Lung (tissue), 12 donors: Measurements from ENCODE around the gene PRIM2. TPM values are rescaled to one million over a fixed set of nuclear protein-coding genes. Genes with fewer than 3 reads are reported as not detected.

Experiments used
- ATAC-seq: fragments of 200-7000 bp; cut with Tn5 transposase; one replicate; pipeline ENCODE4 v1.9.1; 2020; ENCODE audit warnings: moderate number of reproducible peaks; ENCODE audit not compliant: insufficient read depth, low FRiP score
- DNase-seq, 3 donors: peaks; one replicate each; pipeline ENCODE4 v3.0.0-alpha.2; 2013 to 2017
- H3K27ac ChIP-seq, 2 donors: one replicate each; pipeline ENCODE4 v1.5.1; 2013; ENCODE audit warnings: mild to moderate bottlenecking in 2 of 2, moderate library complexity in 2 of 2, control low read depth in 1 of 2, inconsistent platforms in 1 of 2, low read depth in 1 of 2, low read length in 1 of 2
- H3K27me3 ChIP-seq, 3 donors: one replicate each; pipeline ENCODE4 v1.5.1; 2013; ENCODE audit warnings: low read length in 2 of 3; ENCODE audit not compliant: control insufficient read depth in 3 of 3, insufficient read depth in 3 of 3
- H3K36me3 ChIP-seq, 4 donors: one replicate each; pipeline ENCODE4 v1.5.1; 2013; ENCODE audit warnings: low read length in 4 of 4, mild to moderate bottlenecking in 1 of 4, moderate library complexity in 1 of 4; ENCODE audit not compliant: control insufficient read depth in 4 of 4, insufficient read depth in 4 of 4
- H3K4me1 ChIP-seq, 5 donors: one replicate each; pipeline ENCODE4 v1.5.1; 2013; ENCODE audit warnings: low read length in 5 of 5, mild to moderate bottlenecking in 2 of 5, moderate library complexity in 1 of 5; ENCODE audit not compliant: control insufficient read depth in 5 of 5, insufficient read depth in 5 of 5
- H3K4me3 ChIP-seq: one replicate; pipeline ENCODE4 v1.5.1; 2013; ENCODE audit warnings: mild to moderate bottlenecking, control low read depth, moderate library complexity
- H3K9ac ChIP-seq, 2 donors: one replicate each; pipeline ENCODE4 v1.5.1; 2013; ENCODE audit warnings: low read length in 2 of 2, control low read depth in 1 of 2; ENCODE audit not compliant: insufficient read depth in 1 of 2
- H3K9me3 ChIP-seq, 4 donors: one replicate each; pipeline ENCODE4 v1.5.1; 2013; ENCODE audit warnings: low read length in 3 of 4, mild to moderate bottlenecking in 1 of 4, moderate library complexity in 1 of 4; ENCODE audit not compliant: control insufficient read depth in 4 of 4, insufficient read depth in 3 of 4
- WGBS, 2 donors: extraction: QIAGEN DNeasy Blood & Tissue Kit; methylation state at CpG; one replicate each; pipeline ENCODE4 v1.1.7; 2013; 5-methylcytosine and 5-hydroxymethylcytosine counted together
- polyA plus RNA-seq, 2 donors: library from polyadenylated mRNA; stranded (reverse); fragments of 200-250 nt; gene quantifications; one replicate each; pipeline ENCODE4 v1.2.1, GENCODE V29; 2013
- total RNA-seq, 2 donors: library from RNA; depleted of rRNA in 1 of 2; stranded (reverse); fragments of >200 nt in 1 of 2; gene quantifications; one replicate each; pipeline ENCODE4 v1.2.1, GENCODE V29; 2014 to 2021
- TF ChIP-seq, protein P1 (sequence below): IDR thresholded peaks from 2 replicates; pipeline ENCODE4 v1.5.1; 2012; ENCODE audit warnings: mild to moderate bottlenecking; ENCODE audit errors: control extremely low read depth, extremely low read depth
- donor health status: control.
- donor health status: control.
- donor health status: Bipolar disorder and iron deficiency.
- donor health status: healthy.
- donor health status: DM: yes; HTN: yes; CAD: no.

PRIM2 gene
- total and polyA plus RNA-seq, 4 donors = 4.0 to 21.8 (median 6.6) TPM

DNA sequence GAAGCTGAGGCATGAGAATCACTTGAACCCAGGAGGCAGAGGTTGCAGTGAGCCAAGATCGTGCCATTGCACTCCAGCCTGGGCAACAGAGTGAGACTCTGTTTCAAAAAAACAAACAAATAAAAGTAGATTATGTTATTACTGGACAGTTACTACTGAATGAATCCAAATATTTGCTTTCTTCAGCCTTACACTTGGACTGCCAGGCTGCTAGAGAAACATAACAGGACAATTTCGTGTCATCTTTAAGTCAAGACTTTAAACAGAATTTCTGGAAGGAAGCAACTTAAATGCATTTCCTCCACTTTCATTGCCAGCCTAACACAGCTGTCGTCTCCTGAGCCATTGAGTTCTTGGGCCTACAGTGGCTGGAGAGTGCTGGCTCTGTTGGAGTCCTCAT lies 42.0 kb upstream of the PRIM2 start:
- no peaks in the 10 kb centered on the region for H3K36me3 ChIP-seq

DNA sequence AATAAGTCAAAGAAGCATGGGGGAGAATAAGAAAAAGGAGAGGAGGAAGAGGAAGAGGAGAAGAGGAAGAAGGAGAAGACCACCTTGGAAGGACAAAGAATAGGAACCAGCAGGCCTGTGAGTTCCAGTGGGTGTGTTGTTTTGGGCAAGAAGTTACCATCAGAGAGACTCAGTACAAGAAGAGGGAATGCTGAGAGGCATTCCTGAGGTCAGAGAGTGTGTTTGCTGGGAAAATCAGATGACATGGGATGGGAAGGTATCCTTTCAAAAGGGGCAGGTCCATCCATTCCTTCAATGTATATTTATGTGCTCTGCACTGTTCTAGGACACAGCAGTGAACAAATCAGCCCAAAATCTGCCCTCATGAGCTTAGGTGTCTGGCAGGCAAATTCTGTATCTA lies 40.5 kb upstream of the PRIM2 start:
- H3K36me3 ChIP-seq = no peaks in the 10 kb centered on the region
- no peaks in the 10 kb centered on the region for H3K9me3 ChIP-seq
- H3K27me3 ChIP-seq = no peaks in the 10 kb centered on the region
- H3K4me3 ChIP-seq = no peak overlapping the region
- no peak for DNase-seq
- TF ChIP-seq, protein P1, sequence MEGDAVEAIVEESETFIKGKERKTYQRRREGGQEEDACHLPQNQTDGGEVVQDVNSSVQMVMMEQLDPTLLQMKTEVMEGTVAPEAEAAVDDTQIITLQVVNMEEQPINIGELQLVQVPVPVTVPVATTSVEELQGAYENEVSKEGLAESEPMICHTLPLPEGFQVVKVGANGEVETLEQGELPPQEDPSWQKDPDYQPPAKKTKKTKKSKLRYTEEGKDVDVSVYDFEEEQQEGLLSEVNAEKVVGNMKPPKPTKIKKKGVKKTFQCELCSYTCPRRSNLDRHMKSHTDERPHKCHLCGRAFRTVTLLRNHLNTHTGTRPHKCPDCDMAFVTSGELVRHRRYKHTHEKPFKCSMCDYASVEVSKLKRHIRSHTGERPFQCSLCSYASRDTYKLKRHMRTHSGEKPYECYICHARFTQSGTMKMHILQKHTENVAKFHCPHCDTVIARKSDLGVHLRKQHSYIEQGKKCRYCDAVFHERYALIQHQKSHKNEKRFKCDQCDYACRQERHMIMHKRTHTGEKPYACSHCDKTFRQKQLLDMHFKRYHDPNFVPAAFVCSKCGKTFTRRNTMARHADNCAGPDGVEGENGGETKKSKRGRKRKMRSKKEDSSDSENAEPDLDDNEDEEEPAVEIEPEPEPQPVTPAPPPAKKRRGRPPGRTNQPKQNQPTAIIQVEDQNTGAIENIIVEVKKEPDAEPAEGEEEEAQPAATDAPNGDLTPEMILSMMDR = no peak
- H3K27ac ChIP-seq = no peak overlapping the region
- H3K4me1 ChIP-seq = peaks cover 0 to 4% (median 0%) of the 10 kb centered on the region in 5 donors
- ATAC-seq = no peak
- H3K9ac ChIP-seq = no peak overlapping the region

More for the DNA sequence above, 42.0 kb upstream of the PRIM2 start:
- WGBS, 2 donors = 71 to 74% methylated on average over 3 of the region's 3 CpGs
- peaks cover 0 to 4% (median 0%) of the 10 kb centered on the region in 5 donors for H3K4me1 ChIP-seq
- ATAC-seq = no peak
- no peak overlapping the region for H3K9ac ChIP-seq
- no peaks in the 10 kb centered on the region for H3K27me3 ChIP-seq
- H3K9me3 ChIP-seq = no peaks in the 10 kb centered on the region
- TF ChIP-seq, protein P1 = no peak
- H3K27ac ChIP-seq = no peak overlapping the region
- no peak overlapping the region for H3K4me3 ChIP-seq
- DNase-seq = no peak

DNA sequence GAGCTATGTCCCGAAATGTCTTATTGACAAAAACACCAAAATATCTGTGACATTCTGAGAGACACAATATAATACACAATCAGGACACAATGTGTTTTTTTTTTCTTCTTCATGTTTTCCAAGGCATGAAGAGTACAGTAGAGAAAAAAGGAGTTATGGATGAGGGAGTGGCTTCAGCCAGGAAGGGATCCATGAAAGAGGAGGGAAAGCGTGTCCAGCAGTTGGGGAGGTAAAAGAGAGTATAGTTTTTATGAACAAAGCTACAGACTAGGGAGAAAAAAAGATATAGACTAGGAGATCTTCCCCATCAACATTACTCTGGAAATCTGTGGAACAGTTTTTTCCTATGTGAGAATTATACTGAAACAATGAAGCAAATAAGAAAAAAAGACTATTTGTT lies 38.9 kb upstream of the PRIM2 start:
- TF ChIP-seq, protein P1 = no peak
- no peaks in the 10 kb centered on the region for H3K27me3 ChIP-seq
- no peak overlapping the region for H3K4me3 ChIP-seq
- no peak for ATAC-seq
- H3K36me3 ChIP-seq = no peaks in the 10 kb centered on the region
- peaks cover 0 to 7% (median 0%) of the 10 kb centered on the region in 5 donors for H3K4me1 ChIP-seq
- no peaks in the 10 kb centered on the region for H3K9me3 ChIP-seq
- H3K9ac ChIP-seq = no peak overlapping the region
- WGBS, 2 donors = 93 to 96% methylated on average over 2 of the region's 2 CpGs
- DNase-seq = no peak
- H3K27ac ChIP-seq = no peak overlapping the region

DNA sequence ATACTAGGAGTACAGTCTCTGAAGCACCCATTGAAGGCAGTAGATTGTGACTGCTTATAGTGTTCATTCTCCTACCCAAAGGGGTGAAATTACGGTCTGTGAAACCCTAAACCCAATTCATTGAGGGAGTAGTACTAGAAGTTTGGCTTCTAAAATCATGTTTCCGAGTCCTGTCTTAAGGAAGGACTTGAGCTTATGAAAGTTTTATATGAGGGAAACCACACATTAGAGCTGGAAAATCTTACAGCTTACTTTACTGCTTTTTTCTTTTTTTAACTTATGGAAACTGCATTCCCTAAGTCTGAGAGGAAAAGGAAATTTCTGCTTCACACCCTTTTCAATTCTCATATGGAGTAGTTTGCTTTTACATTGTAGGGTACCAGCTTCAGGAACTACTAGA lies 38.4 kb upstream of the PRIM2 start:
- no peak overlapping the region for H3K4me3 ChIP-seq
- H3K27ac ChIP-seq = no peak overlapping the region
- H3K9ac ChIP-seq = no peak overlapping the region
- no peak for DNase-seq
- WGBS, 2 donors = 89 to 90% methylated on average over 2 of the region's 2 CpGs
- peaks cover 0 to 12% (median 0%) of the 10 kb centered on the region in 5 donors for H3K4me1 ChIP-seq
- H3K9me3 ChIP-seq = no peaks in the 10 kb centered on the region
- ATAC-seq = no peak
- no peaks in the 10 kb centered on the region for H3K27me3 ChIP-seq
- no peaks in the 10 kb centered on the region for H3K36me3 ChIP-seq
- TF ChIP-seq, protein P1 = no peak
